ENCODE data around the gene SETD4. TPM values are rescaled to one million over a fixed set of nuclear protein-coding genes. Genes with fewer than 3 reads are reported as not detected.
A peak's percentile ranks its signal among the peaks of the same experiment; 100 is the strongest.

SETD4 gene
- total RNA-seq, 1 donor from 2014 or later, result 35.9 TPM

- no peak for DNase-seq (ENCODE audit: low spot score in 2 of 2)
- H3K4me1 ChIP-seq, result peaks cover 0 to 4% of the 10 kb centered on the region in 2 donors
- H3K27me3 ChIP-seq, result no peaks in the 10 kb centered on the region
- peaks cover 48 to 76% of the 10 kb centered on the region in 2 donors for H3K36me3 ChIP-seq
- H3K9me3 ChIP-seq, result no peaks in the 10 kb centered on the region
- TF ChIP-seq CTCF (IDR thresholded peaks at IDR 0.05), result no peak
- H3K4me3 ChIP-seq, result no peak overlapping the region
- no peak overlapping the region for H3K27ac ChIP-seq
- intact Hi-C loops (cut with DNase I), result no loop called here
Observed at GRCh38 chr21:36041910-36042309, 18.4 kb downstream of the SETD4 start.

- TF ChIP-seq CTCF (IDR thresholded peaks at IDR 0.05), result no peak
- Histone ChIP-seq H3K4me3 (no peak overlapping the region), H3K27me3 (no peaks in the 10 kb centered on the region), H3K36me3 (peaks cover 48 to 74% of the 10 kb centered on the region in 2 donors), H3K4me1 (peaks cover 0 to 4% of the 10 kb centered on the region in 2 donors), H3K9me3 (no peaks in the 10 kb centered on the region), H3K27ac (peak overlapping the region; percentile 44 to 49)
- no peak for DNase-seq (ENCODE audit: low spot score in 2 of 2)
- intact Hi-C loops (cut with DNase I), result no loop called here
Observed at GRCh38 chr21:36040389-36040788, 19.9 kb downstream of the SETD4 start.

- no peak for TF ChIP-seq CTCF (IDR thresholded peaks at IDR 0.05)
- peak overlapping the region; percentile 44 to 49 for H3K27ac ChIP-seq
- H3K4me3 ChIP-seq, result no peak overlapping the region
- H3K36me3 ChIP-seq, result peaks cover 52 to 74% of the 10 kb centered on the region in 2 donors
- no peaks in the 10 kb centered on the region for H3K9me3 ChIP-seq
- intact Hi-C loops (cut with DNase I), result no loop called here
- H3K27me3 ChIP-seq, result no peaks in the 10 kb centered on the region
- no peak for DNase-seq (ENCODE audit: low spot score in 2 of 2)
- peaks cover 0 to 4% of the 10 kb centered on the region in 2 donors for H3K4me1 ChIP-seq
Observed at GRCh38 chr21:36039861-36040260, 20.5 kb downstream of the SETD4 start.

- intact Hi-C loops (cut with DNase I), result no loop called here
- peaks cover 0 to 4% of the 10 kb centered on the region in 2 donors for H3K4me1 ChIP-seq
- no peak overlapping the region for H3K27ac ChIP-seq
- no peak overlapping the region for H3K4me3 ChIP-seq
- no peaks in the 10 kb centered on the region for H3K27me3 ChIP-seq
- peaks cover 45 to 67% of the 10 kb centered on the region in 2 donors for H3K36me3 ChIP-seq
- DNase-seq (ENCODE audit: low spot score in 2 of 2), result no peak
- H3K9me3 ChIP-seq, result no peaks in the 10 kb centered on the region
- no peak for TF ChIP-seq CTCF (IDR thresholded peaks at IDR 0.05)
Observed at GRCh38 chr21:36038701-36039497, 21.4 kb downstream of the SETD4 start.

- Histone ChIP-seq H3K36me3 (peaks cover 35 to 42% of the 10 kb centered on the region in 2 donors), H3K9me3 (no peaks in the 10 kb centered on the region), H3K4me1 (peaks cover 0 to 4% of the 10 kb centered on the region in 2 donors), H3K27me3 (no peaks in the 10 kb centered on the region), H3K4me3 (no peak overlapping the region), H3K27ac (no peak overlapping the region)
- intact Hi-C loops (cut with DNase I), result no loop called here
- no peak for DNase-seq (ENCODE audit: low spot score in 2 of 2)
- no peak for TF ChIP-seq CTCF (IDR thresholded peaks at IDR 0.05)
Observed at GRCh38 chr21:36035381-36035791, 24.9 kb downstream of the SETD4 start.

Measured in ascending aorta (tissue), 2 donors.